Endometrial microvascular endothelial cells (primary cell): Measurements from ENCODE around the gene EXOC6. TPM values are rescaled to one million over a fixed set of nuclear protein-coding genes. Genes with fewer than 3 reads are reported as not detected.
"Not testable (repeated sequence)": the region's sequence is repeated elsewhere in the genome, so short reads cannot be mapped to it uniquely, and the experiment has no call there.

Source experiments
- in situ Hi-C: cut with HindIII; loops from 2 replicates; pipeline ENCODE4 v1.10.0; 2017; ENCODE audit warnings: low sequenced_read_pairs, low pct_unique_long_range_greater_than_20kb; ENCODE audit errors: inconsistent ontology term
- total RNA-seq: library from RNA; depleted of rRNA; stranded (reverse); fragments of >200 nt; gene quantifications from one replicate; pipeline ENCODE4 v1.2.3, GENCODE V29; 2015; ENCODE audit errors: inconsistent ontology term

Gene EXOC6
- total RNA-seq, 1 donor from 2014 or later = 78.2 TPM

GRCh38 chr10:92867235-92867634 lies 18.9 kb downstream of the EXOC6 start:
- in situ Hi-C loops = no loop called here

- in situ Hi-C loops = no loop called here
Observed at GRCh38 chr10:92868036-92868435, 19.7 kb downstream of the EXOC6 start.

- in situ Hi-C loops = no loop called here
Observed at GRCh38 chr10:92868557-92868956, 20.2 kb downstream of the EXOC6 start.

GRCh38 chr10:92873029-92873428 lies 24.7 kb downstream of the EXOC6 start:
- in situ Hi-C loops = no loop called here

GRCh38 chr10:92876509-92877036 lies 28.3 kb downstream of the EXOC6 start:
- in situ Hi-C loops = no loop called here

- in situ Hi-C loops = no loop called here
Observed at GRCh38 chr10:92880233-92880861, 32.0 kb downstream of the EXOC6 start.

- in situ Hi-C loops = no loop called here
Observed at GRCh38 chr10:92880917-92881316, 32.6 kb downstream of the EXOC6 start.

- in situ Hi-C loops = no loop called here
Observed at GRCh38 chr10:92886334-92886961, 38.1 kb downstream of the EXOC6 start.

- in situ Hi-C loops = no loop called here
Observed at GRCh38 chr10:92890471-92890870, 42.2 kb downstream of the EXOC6 start.

GRCh38 chr10:92891885-92892690 lies 43.8 kb downstream of the EXOC6 start:
- in situ Hi-C loops = no loop called here

GRCh38 chr10:92892691-92893054 lies 44.4 kb downstream of the EXOC6 start:
- in situ Hi-C loops = no loop called here

- in situ Hi-C loops = no loop called here
Observed at GRCh38 chr10:92894081-92894655, 45.8 kb downstream of the EXOC6 start.

- in situ Hi-C loops = no loop called here
Observed at GRCh38 chr10:92897916-92898315, 49.6 kb downstream of the EXOC6 start.

- in situ Hi-C loops = no loop called here
Observed at GRCh38 chr10:92901819-92902251, 53.5 kb downstream of the EXOC6 start.

- in situ Hi-C loops = no loop called here
Observed at GRCh38 chr10:92903633-92904032, 55.3 kb downstream of the EXOC6 start.

GRCh38 chr10:92907280-92907679 lies 59.0 kb downstream of the EXOC6 start:
- in situ Hi-C loops = no loop called here

- in situ Hi-C loops = not testable (repeated sequence)
Observed at GRCh38 chr10:92912631-92913030, 64.3 kb downstream of the EXOC6 start.

- in situ Hi-C loops = no loop called here
Observed at GRCh38 chr10:92913973-92914372, 65.7 kb downstream of the EXOC6 start.

- in situ Hi-C loops = no loop called here
Observed at GRCh38 chr10:92914478-92915325, 66.4 kb downstream of the EXOC6 start.
